Hematopoietic multipotent progenitor cell (in vitro differentiated cells): ENCODE measurements around the gene DEK. TPM values are rescaled to one million over a fixed set of nuclear protein-coding genes. Genes with fewer than 3 reads are reported as not detected.
"Not testable (repeated sequence)": the region's sequence is repeated elsewhere in the genome, so short reads cannot be mapped to it uniquely, and the experiment has no call there.

Source experiments
- DNase-seq, 3 donors: peaks; one replicate each; pipeline ENCODE4 v3.0.0-alpha.2; 2011 to 2015; ENCODE audit warnings: low read depth in 2 of 3, low spot score in 2 of 3
- total RNA-seq: library from RNA; depleted of rRNA; stranded (reverse); fragments of >200 nt; gene quantifications from one replicate; pipeline ENCODE4 v1.2.3, GENCODE V29; 2012

Gene DEK
- total RNA-seq: 32.9 TPM

- DNase-seq: peak; percentile 62 to 92 (median 87)
These were observed at the start of gene DEK for GRCh38 chr6:18264219-18264922. Gene DEK, minus strand, starts transcription at chr6:18264530. Its CDS starts 543 bp downstream, at chr6:18263987.

- DNase-seq: no peak
These were observed 48.0 kb upstream of the DEK start for GRCh38 chr6:18312368-18312767.

GRCh38 chr6:18310010-18310409, 45.7 kb upstream of the DEK start:
- DNase-seq: not testable (repeated sequence)

- DNase-seq: no peak
These were observed 44.7 kb upstream of the DEK start for GRCh38 chr6:18309046-18309445.

- no peak for DNase-seq
These were observed 43.9 kb upstream of the DEK start for GRCh38 chr6:18308070-18308735.

- DNase-seq: no peak
These were observed 42.6 kb upstream of the DEK start for GRCh38 chr6:18306977-18307376.

- DNase-seq: peak in 1 of 3 donors; percentile 19
These were observed 38.5 kb upstream of the DEK start for GRCh38 chr6:18302561-18303439.

- peak in 1 of 3 donors; percentile 14 for DNase-seq
These were observed 29.0 kb upstream of the DEK start for GRCh38 chr6:18293076-18293904.

GRCh38 chr6:18289283-18289682, 25.0 kb upstream of the DEK start:
- no peak for DNase-seq

- DNase-seq: no peak
These were observed 19.9 kb upstream of the DEK start for GRCh38 chr6:18284261-18284660.

- no peak for DNase-seq
These were observed 17.2 kb upstream of the DEK start for GRCh38 chr6:18281564-18281963.

- DNase-seq: no peak
These were observed 15.8 kb upstream of the DEK start for GRCh38 chr6:18280084-18280483.

- no peak for DNase-seq
These were observed 15.1 kb upstream of the DEK start for GRCh38 chr6:18279422-18279821.

GRCh38 chr6:18277237-18278006, 13.1 kb upstream of the DEK start:
- no peak for DNase-seq

GRCh38 chr6:18276610-18277236, 12.4 kb upstream of the DEK start:
- no peak for DNase-seq

- DNase-seq: no peak
These were observed 5.9 kb upstream of the DEK start for GRCh38 chr6:18270216-18270615.

GRCh38 chr6:18269717-18270116, 5.4 kb upstream of the DEK start:
- DNase-seq: no peak

- DNase-seq: peak in 2 of 3 donors; percentile 47 to 71
These were observed 4.9 kb upstream of the DEK start for GRCh38 chr6:18269253-18269652.

GRCh38 chr6:18268066-18268465, 3.7 kb upstream of the DEK start:
- DNase-seq: no peak
